Measurements from ENCODE around the gene CFAP65.

CFAP65 gene

GRCh38 chr2:219023045-219023605, 18.2 kb downstream of the CFAP65 start:
- TF ChIP-seq CTCF (conservative IDR thresholded peaks at IDR 0.05; ENCODE audit: control insufficient read depth, insufficient read depth, low read depth, low read length) = no peak
- no peak overlapping the region for H3K4me3 ChIP-seq (ENCODE audit: control insufficient read depth, low read depth, low read length)
- DNase-seq (ENCODE audit: low read depth) = no peak

GRCh38 chr2:219022616-219023015, 18.7 kb downstream of the CFAP65 start:
- no peak for TF ChIP-seq CTCF (conservative IDR thresholded peaks at IDR 0.05; ENCODE audit: control insufficient read depth, insufficient read depth, low read depth, low read length)
- DNase-seq (ENCODE audit: low read depth) = no peak
- no peak overlapping the region for H3K4me3 ChIP-seq (ENCODE audit: control insufficient read depth, low read depth, low read length)

- H3K4me3 ChIP-seq (ENCODE audit: control insufficient read depth, low read depth, low read length) = no peak overlapping the region
- no peak for TF ChIP-seq CTCF (conservative IDR thresholded peaks at IDR 0.05; ENCODE audit: control insufficient read depth, insufficient read depth, low read depth, low read length)
- no peak for DNase-seq (ENCODE audit: low read depth)
Measured at GRCh38 chr2:219022041-219022440, 19.3 kb downstream of the CFAP65 start.

GRCh38 chr2:219021591-219021990, 19.7 kb downstream of the CFAP65 start:
- no peak for DNase-seq (ENCODE audit: low read depth)
- H3K4me3 ChIP-seq (ENCODE audit: control insufficient read depth, low read depth, low read length) = no peak overlapping the region
- TF ChIP-seq CTCF (conservative IDR thresholded peaks at IDR 0.05; ENCODE audit: control insufficient read depth, insufficient read depth, low read depth, low read length) = no peak

GRCh38 chr2:219020604-219021365, 20.5 kb downstream of the CFAP65 start:
- TF ChIP-seq CTCF (conservative IDR thresholded peaks at IDR 0.05; ENCODE audit: control insufficient read depth, insufficient read depth, low read depth, low read length) = no peak
- no peak overlapping the region for H3K4me3 ChIP-seq (ENCODE audit: control insufficient read depth, low read depth, low read length)
- no peak for DNase-seq (ENCODE audit: low read depth)

- H3K4me3 ChIP-seq (ENCODE audit: control insufficient read depth, low read depth, low read length) = no peak overlapping the region
- DNase-seq (ENCODE audit: low read depth) = no peak
- no peak for TF ChIP-seq CTCF (conservative IDR thresholded peaks at IDR 0.05; ENCODE audit: control insufficient read depth, insufficient read depth, low read depth, low read length)
Measured at GRCh38 chr2:219019436-219019835, 21.9 kb downstream of the CFAP65 start.
